Tibial nerve (tissue), 4 donors: ENCODE measurements around the gene NDUFB3.
A peak's percentile ranks its signal among the peaks of the same experiment; 100 is the strongest.

Source experiments
- EP300 ChIP-seq, 2 donors: sonication (generic); formaldehyde crosslinking; IDR thresholded peaks; one replicate each; pipeline ENCODE4 v1.6.1; 2017; ENCODE audit warnings: antibody characterized with exemption in 2 of 2, mild to moderate bottlenecking in 1 of 2
- POLR2A ChIP-seq, 2 donors: fragments of 450-650 bp; IDR thresholded peaks; one replicate each; pipeline ENCODE4 v1.6.1; 2017; ENCODE audit warnings: antibody characterized with exemption in 2 of 2, mild to moderate bottlenecking in 2 of 2, moderate library complexity in 2 of 2
- TF ChIP-seq, protein P1 (sequence below), 5 experiments: fragments of 200-600 bp in 3 of 5; fragments of 450-650 bp in 2 of 5; sonication (generic) in 3 of 5; IDR thresholded peaks; one replicate each; pipeline ENCODE4 v1.5.1; 2016 to 2019; ENCODE audit warnings: antibody characterized with exemption in 5 of 5, mild to moderate bottlenecking in 3 of 5, moderate library complexity in 2 of 5

DNA sequence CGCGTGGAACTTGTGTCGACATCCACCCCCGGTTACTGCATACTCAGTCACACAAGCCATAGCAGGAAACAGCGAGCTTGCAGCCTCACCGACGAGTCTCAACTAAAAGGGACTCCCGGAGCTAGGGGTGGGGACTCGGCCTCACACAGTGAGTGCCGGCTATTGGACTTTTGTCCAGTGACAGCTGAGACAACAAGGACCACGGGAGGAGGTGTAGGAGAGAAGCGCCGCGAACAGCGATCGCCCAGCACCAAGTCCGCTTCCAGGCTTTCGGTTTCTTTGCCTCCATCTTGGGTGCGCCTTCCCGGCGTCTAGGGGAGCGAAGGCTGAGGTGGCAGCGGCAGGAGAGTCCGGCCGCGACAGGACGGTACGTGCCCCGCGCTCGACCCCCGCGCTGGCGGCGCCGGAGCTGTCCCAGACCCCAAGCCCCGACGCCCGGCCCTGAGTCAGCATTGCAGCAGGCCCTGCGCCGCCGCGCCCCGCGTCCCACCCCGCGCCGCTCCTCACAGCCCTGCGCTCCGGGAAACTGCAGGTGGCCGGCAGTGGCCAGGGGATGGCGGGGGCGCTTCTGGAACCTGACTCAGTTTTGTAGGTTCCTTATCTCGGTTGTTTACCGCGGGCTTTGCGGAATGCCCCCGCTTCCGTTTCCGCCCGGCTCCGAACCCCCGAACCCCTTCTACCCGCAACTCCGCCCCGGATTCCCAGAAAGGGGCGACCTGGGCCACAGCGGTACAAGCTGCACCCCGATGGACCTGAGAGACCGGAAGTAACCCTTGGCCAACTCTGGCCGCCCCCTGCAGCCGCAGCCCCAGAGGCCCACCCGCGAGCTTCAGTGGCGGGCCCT is 44.5 kb downstream of the NDUFB3 start, which contains the start of gene CFLAR:
- TF ChIP-seq, protein P1, sequence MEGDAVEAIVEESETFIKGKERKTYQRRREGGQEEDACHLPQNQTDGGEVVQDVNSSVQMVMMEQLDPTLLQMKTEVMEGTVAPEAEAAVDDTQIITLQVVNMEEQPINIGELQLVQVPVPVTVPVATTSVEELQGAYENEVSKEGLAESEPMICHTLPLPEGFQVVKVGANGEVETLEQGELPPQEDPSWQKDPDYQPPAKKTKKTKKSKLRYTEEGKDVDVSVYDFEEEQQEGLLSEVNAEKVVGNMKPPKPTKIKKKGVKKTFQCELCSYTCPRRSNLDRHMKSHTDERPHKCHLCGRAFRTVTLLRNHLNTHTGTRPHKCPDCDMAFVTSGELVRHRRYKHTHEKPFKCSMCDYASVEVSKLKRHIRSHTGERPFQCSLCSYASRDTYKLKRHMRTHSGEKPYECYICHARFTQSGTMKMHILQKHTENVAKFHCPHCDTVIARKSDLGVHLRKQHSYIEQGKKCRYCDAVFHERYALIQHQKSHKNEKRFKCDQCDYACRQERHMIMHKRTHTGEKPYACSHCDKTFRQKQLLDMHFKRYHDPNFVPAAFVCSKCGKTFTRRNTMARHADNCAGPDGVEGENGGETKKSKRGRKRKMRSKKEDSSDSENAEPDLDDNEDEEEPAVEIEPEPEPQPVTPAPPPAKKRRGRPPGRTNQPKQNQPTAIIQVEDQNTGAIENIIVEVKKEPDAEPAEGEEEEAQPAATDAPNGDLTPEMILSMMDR (IDR thresholded peaks at IDR 0.05) = no peak
- TF ChIP-seq POLR2A (IDR thresholded peaks at IDR 0.05) (peak in 1 of 2 donors; percentile 56), EP300 (IDR thresholded peaks at IDR 0.05) (peak in 1 of 2 donors; percentile 88)
